ENCODE data around the gene ZYX. TPM values are rescaled to one million over a fixed set of nuclear protein-coding genes. Genes with fewer than 3 reads are reported as not detected.

Gene ZYX
- total and polyA plus RNA-seq, 2 donors (not counting 1 experiment from before 2014, with no cell fraction given): 33.5 to 85.6 TPM

DNA sequence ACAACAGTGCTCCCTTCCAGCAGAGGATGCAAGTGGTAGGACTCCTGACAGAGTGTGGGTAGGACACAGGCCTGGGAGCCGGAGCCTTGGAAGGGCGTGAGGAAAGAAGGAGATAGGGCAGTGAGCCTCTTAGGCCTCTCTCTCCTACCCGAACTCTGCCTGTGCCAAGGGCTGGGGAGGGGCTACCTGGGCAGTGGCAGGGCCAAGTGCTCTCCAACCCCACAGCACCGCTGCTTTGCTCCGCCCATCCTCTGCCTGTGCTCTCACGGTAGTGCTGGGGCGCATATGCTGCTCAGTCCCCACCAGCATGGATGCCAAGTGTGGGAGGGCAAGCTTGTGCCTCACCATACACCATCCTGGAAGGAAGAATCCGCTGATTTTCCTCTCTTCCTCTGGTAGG is 26.2 kb upstream of the ZYX start:
- Histone ChIP-seq H3K27ac (ENCODE audit: insufficient read depth, low read length) (no peak overlapping the region), H3K4me2 (ENCODE audit: extremely low read depth, insufficient read depth, low read length) (no peak overlapping the region), H3K4me1 (ENCODE audit: control insufficient read depth, extremely low read depth, insufficient read depth, low read length) (no peaks in the 10 kb centered on the region), H4K20me1 (ENCODE audit: control insufficient read depth, extremely low read depth, insufficient read depth, low read length) (no peaks in the 10 kb centered on the region), H2AFZ (ENCODE audit: low read length) (no peak overlapping the region), H3K9ac (ENCODE audit: insufficient read depth, low read length) (no peak overlapping the region), H3K27me3 (ENCODE audit: control insufficient read depth, insufficient read depth, low read length) (peaks cover 16% of the 10 kb centered on the region), H3K36me3 (ENCODE audit: control insufficient read depth, insufficient read depth, low read length) (no peaks in the 10 kb centered on the region), H3K4me3 (replicated peaks in 1 of 4; ENCODE audit: control extremely low read depth in 1 of 4, insufficient read depth in 1 of 4, low read depth in 3 of 4, low read length in 4 of 4) (no peak overlapping the region), H3K79me2 (ENCODE audit: control insufficient read depth, insufficient read depth, low read length) (no peaks in the 10 kb centered on the region), H3K9me3 (ENCODE audit: control insufficient read depth, insufficient read depth, low read depth, low read length) (no peaks in the 10 kb centered on the region)
- TF ChIP-seq EZH2 (IDR thresholded peaks at IDR 0.05; ENCODE audit: low read length, missing control alignments) (no peak), CTCF (conservative IDR thresholded peaks at IDR 0.05 in 1 of 2, IDR thresholded peaks at IDR 0.05 in 1 of 2; ENCODE audit: low read depth in 1 of 2, low read length in 2 of 2) (no peak)
- DNase-seq (ENCODE audit: low read depth in 2 of 2): no peak

- H3K4me2 ChIP-seq (ENCODE audit: extremely low read depth, insufficient read depth, low read length): no peak overlapping the region
- H3K27me3 ChIP-seq (ENCODE audit: control insufficient read depth, insufficient read depth, low read length): peaks cover 13% of the 10 kb centered on the region
- TF ChIP-seq EZH2 (IDR thresholded peaks at IDR 0.05; ENCODE audit: low read length, missing control alignments): no peak
- H4K20me1 ChIP-seq (ENCODE audit: control insufficient read depth, extremely low read depth, insufficient read depth, low read length): no peaks in the 10 kb centered on the region
- no peak overlapping the region for H3K9ac ChIP-seq (ENCODE audit: insufficient read depth, low read length)
- H3K4me1 ChIP-seq (ENCODE audit: control insufficient read depth, extremely low read depth, insufficient read depth, low read length): no peaks in the 10 kb centered on the region
- DNase-seq (ENCODE audit: low read depth in 2 of 2): no peak
- H3K27ac ChIP-seq (ENCODE audit: insufficient read depth, low read length): no peak overlapping the region
- H3K79me2 ChIP-seq (ENCODE audit: control insufficient read depth, insufficient read depth, low read length): no peaks in the 10 kb centered on the region
- H3K4me3 ChIP-seq (replicated peaks in 1 of 4; ENCODE audit: control extremely low read depth in 1 of 4, insufficient read depth in 1 of 4, low read depth in 3 of 4, low read length in 4 of 4): no peak overlapping the region
- H3K36me3 ChIP-seq (ENCODE audit: control insufficient read depth, insufficient read depth, low read length): no peaks in the 10 kb centered on the region
- no peak overlapping the region for H2AFZ ChIP-seq (ENCODE audit: low read length)
- H3K9me3 ChIP-seq (ENCODE audit: control insufficient read depth, insufficient read depth, low read depth, low read length): no peaks in the 10 kb centered on the region
These were observed 25.4 kb upstream of the ZYX start for GRCh38 chr7:143355450-143356385.

- H4K20me1 ChIP-seq (ENCODE audit: control insufficient read depth, extremely low read depth, insufficient read depth, low read length): no peaks in the 10 kb centered on the region
- H3K4me3 ChIP-seq (replicated peaks in 1 of 4; ENCODE audit: control extremely low read depth in 1 of 4, insufficient read depth in 1 of 4, low read depth in 3 of 4, low read length in 4 of 4): no peak overlapping the region
- no peak for DNase-seq (ENCODE audit: low read depth in 2 of 2)
- H3K27me3 ChIP-seq (ENCODE audit: control insufficient read depth, insufficient read depth, low read length): peaks cover 16% of the 10 kb centered on the region
- no peaks in the 10 kb centered on the region for H3K36me3 ChIP-seq (ENCODE audit: control insufficient read depth, insufficient read depth, low read length)
- H3K9me3 ChIP-seq (ENCODE audit: control insufficient read depth, insufficient read depth, low read depth, low read length): no peaks in the 10 kb centered on the region
- no peak overlapping the region for H3K27ac ChIP-seq (ENCODE audit: insufficient read depth, low read length)
- no peak overlapping the region for H3K4me2 ChIP-seq (ENCODE audit: extremely low read depth, insufficient read depth, low read length)
- H2AFZ ChIP-seq (ENCODE audit: low read length): no peak overlapping the region
- no peaks in the 10 kb centered on the region for H3K4me1 ChIP-seq (ENCODE audit: control insufficient read depth, extremely low read depth, insufficient read depth, low read length)
- H3K79me2 ChIP-seq (ENCODE audit: control insufficient read depth, insufficient read depth, low read length): no peaks in the 10 kb centered on the region
- H3K9ac ChIP-seq (ENCODE audit: insufficient read depth, low read length): no peak overlapping the region
- TF ChIP-seq CTCF (conservative IDR thresholded peaks at IDR 0.05 in 1 of 2, IDR thresholded peaks at IDR 0.05 in 1 of 2; ENCODE audit: low read depth in 1 of 2, low read length in 2 of 2) (no peak), EZH2 (IDR thresholded peaks at IDR 0.05; ENCODE audit: low read length, missing control alignments) (no peak)
These were observed 24.6 kb upstream of the ZYX start for GRCh38 chr7:143356414-143357050.
